ENCODE results near the gene CASD1.

- no peak for TF ChIP-seq GATA3 (IDR thresholded peaks at IDR 0.05; ENCODE audit: low read depth, low read length)
- TF ChIP-seq GATA2 (IDR thresholded peaks at IDR 0.05; ENCODE audit: low read depth, low read length): no peak
Measured at GRCh38 chr7:94497874-94498670, 11.5 kb upstream of the CASD1 start.

Measured in SH-SY5Y (cell line).